OCI-LY3 (cell line): ENCODE data around the gene KCND1.

Experiments used
- H2AFZ ChIP-seq: fragments of 200-600, 300-600 bp; shearing (Covaris generic); 2 replicates; pipeline ENCODE4 v1.6.0; 2014; ENCODE audit warnings: antibody characterized with exemption, low read depth, low read length
- H3K27ac ChIP-seq: fragments of 200-600, 300-600 bp; sonication (generic); 2 replicates; pipeline ENCODE4 v1.5.1; 2014; ENCODE audit warnings: mild to moderate bottlenecking, low read length, moderate library complexity, mixed read lengths
- H3K27me3 ChIP-seq: fragments of 200-600, 300-600 bp; sonication (generic); 2 replicates; pipeline ENCODE4 v1.6.1; 2014; ENCODE audit warnings: low read depth, low read length, mixed read lengths
- H3K36me3 ChIP-seq: fragments of 200-600, 300-600 bp; sonication (generic); replicated peaks from 2 replicates; pipeline ENCODE3; 2014; ENCODE audit warnings: low read depth, low read length, mixed read lengths
- H3K4me1 ChIP-seq: fragments of 300-600, 200-600 bp; sonication (generic); 2 replicates; pipeline ENCODE4 v1.6.1; 2014; ENCODE audit warnings: low read length, mixed read lengths
- H3K4me2 ChIP-seq: fragments of 200-600, 300-600 bp; sonication (generic); 2 replicates; pipeline ENCODE4 v1.6.1; 2014; ENCODE audit warnings: low read length, mixed read lengths
- H3K4me3 ChIP-seq: fragments of 300-600, 200-600 bp; sonication (generic); 2 replicates; pipeline ENCODE4 v1.5.1; 2014; ENCODE audit warnings: antibody characterized with exemption, mild to moderate bottlenecking, low read length, moderate library complexity
- H3K79me2 ChIP-seq: fragments of 300-600, 200-600 bp; shearing (Covaris generic); 2 replicates; pipeline ENCODE4 v1.6.1; 2014; ENCODE audit warnings: mild to moderate bottlenecking, low read length, mixed read lengths
- H3K9ac ChIP-seq: fragments of 300-600, 200-600 bp; shearing (Covaris generic); 2 replicates; pipeline ENCODE4 v1.6.0; 2014; ENCODE audit warnings: mild to moderate bottlenecking, low read length, moderate library complexity
- H3K9me3 ChIP-seq: fragments of 200-600, 300-600 bp; shearing (Covaris generic); 2 replicates; pipeline ENCODE4 v1.6.1; 2014; ENCODE audit warnings: low read length, mixed read lengths; ENCODE audit not compliant: insufficient read depth
- H4K20me1 ChIP-seq: fragments of 200-600, 300-600 bp; sonication (generic); 2 replicates; pipeline ENCODE4 v1.6.1; 2016; ENCODE audit warnings: low read length, mixed read lengths; ENCODE audit not compliant: insufficient read depth
- CTCF ChIP-seq: fragments of 200-600, 300-600 bp; sonication (generic); IDR thresholded peaks from 2 replicates; pipeline ENCODE4 v1.5.1; 2014; ENCODE audit warnings: antibody characterized with exemption, low read length, low read depth
- EZH2phosphoT487 ChIP-seq: fragments of 200-600 bp; shearing (Covaris generic); IDR thresholded peaks from 2 replicates; pipeline ENCODE4 v1.6.1; 2018; ENCODE audit warnings: antibody characterized with exemption, mixed run types, low read depth

The KCND1 gene

GRCh38 chrX:48957477-48957826, 14.2 kb downstream of the KCND1 start, which contains the start of gene OTUD5:
Gene OTUD5, minus strand, starts transcription at chrX:48957607. Its CDS starts 37 bp downstream, at chrX:48957570.
- peak within 1 kb of the TSS; percentile 96 for H3K4me3 ChIP-seq
- peaks cover 54% of the 10 kb centered on the region for H3K79me2 ChIP-seq
- peaks cover 28% of the 10 kb centered on the region for H3K4me1 ChIP-seq
- no peaks in the 10 kb centered on the region for H3K9me3 ChIP-seq
- peak within 1 kb of the TSS; percentile 85 for H3K9ac ChIP-seq
- no peak within 1 kb of the TSS; the same call in 1 of the 2 replicates for H2AFZ ChIP-seq
- TF ChIP-seq CTCF (no peak), EZH2phosphoT487 (no peak)
- peaks cover 10% of the 10 kb centered on the region for H3K36me3 ChIP-seq
- peak within 1 kb of the TSS; percentile 95 for H3K4me2 ChIP-seq
- H3K27ac ChIP-seq: peak within 1 kb of the TSS; percentile 95
- peaks cover 11% of the 10 kb centered on the region; the same call in 1 of the 2 replicates for H4K20me1 ChIP-seq
- H3K27me3 ChIP-seq: no peaks in the 10 kb centered on the region

- H3K36me3 ChIP-seq: peaks cover 13% of the 10 kb centered on the region
- peaks cover 22% of the 10 kb centered on the region for H3K4me1 ChIP-seq
- H3K79me2 ChIP-seq: peaks cover 60% of the 10 kb centered on the region
- H3K9me3 ChIP-seq: no peaks in the 10 kb centered on the region
- H3K4me2 ChIP-seq: peak overlapping the region; percentile 95
- peaks cover 11% of the 10 kb centered on the region; the same call in 1 of the 2 replicates for H4K20me1 ChIP-seq
- TF ChIP-seq CTCF (no peak), EZH2phosphoT487 (no peak)
- H3K27me3 ChIP-seq: no peaks in the 10 kb centered on the region
- H3K4me3 ChIP-seq: peak overlapping the region; percentile 96
- H3K27ac ChIP-seq: peak overlapping the region; percentile 95
- peak overlapping the region; percentile 85 for H3K9ac ChIP-seq
- H2AFZ ChIP-seq: no peak overlapping the region
Measured at GRCh38 chrX:48956728-48957414, 14.8 kb downstream of the KCND1 start.

- H2AFZ ChIP-seq: no peak overlapping the region
- peaks cover 76% of the 10 kb centered on the region for H3K79me2 ChIP-seq
- H3K9me3 ChIP-seq: no peaks in the 10 kb centered on the region
- H3K27me3 ChIP-seq: no peaks in the 10 kb centered on the region
- H3K36me3 ChIP-seq: peaks cover 3% of the 10 kb centered on the region
- no peak for TF ChIP-seq EZH2phosphoT487
- no peak for TF ChIP-seq CTCF
- H4K20me1 ChIP-seq: no peaks in the 10 kb centered on the region
- peaks cover 18% of the 10 kb centered on the region for H3K4me1 ChIP-seq
- H3K27ac ChIP-seq: no peak overlapping the region
- H3K4me2 ChIP-seq: no peak overlapping the region
- H3K9ac ChIP-seq: no peak overlapping the region
- H3K4me3 ChIP-seq: no peak overlapping the region
Measured at GRCh38 chrX:48948589-48948988, 23.1 kb downstream of the KCND1 start.

- Histone ChIP-seq H3K79me2 (peaks cover 76% of the 10 kb centered on the region), H4K20me1 (no peaks in the 10 kb centered on the region), H3K9me3 (no peaks in the 10 kb centered on the region), H3K4me2 (peak overlapping the region; percentile 41), H3K4me1 (peaks cover 46% of the 10 kb centered on the region), H3K9ac (peak overlapping the region; percentile 27), H3K36me3 (peaks cover 13% of the 10 kb centered on the region), H2AFZ (no peak overlapping the region), H3K27ac (peak overlapping the region; percentile 38), H3K4me3 (no peak overlapping the region), H3K27me3 (no peaks in the 10 kb centered on the region)
- peak; percentile 79 for TF ChIP-seq CTCF
- no peak for TF ChIP-seq EZH2phosphoT487
Measured at GRCh38 chrX:48945517-48946348, 25.9 kb downstream of the KCND1 start.
